Epithelial cell of prostate (primary cell): ENCODE measurements around the gene CDK2.
"Not testable (repeated sequence)": the region's sequence is repeated elsewhere in the genome, so short reads cannot be mapped to it uniquely, and the experiment has no call there.

Experiments
- DNase-seq: peaks from one replicate; pipeline ENCODE4 v3.0.0-alpha.2; 2011; ENCODE audit warnings: low read depth, low spot score
- H3K27ac ChIP-seq: fragments of 450-650 bp; 2 replicates; pipeline ENCODE4 v1.5.1; 2017; ENCODE audit warnings: mild to moderate bottlenecking

The CDK2 gene

DNA sequence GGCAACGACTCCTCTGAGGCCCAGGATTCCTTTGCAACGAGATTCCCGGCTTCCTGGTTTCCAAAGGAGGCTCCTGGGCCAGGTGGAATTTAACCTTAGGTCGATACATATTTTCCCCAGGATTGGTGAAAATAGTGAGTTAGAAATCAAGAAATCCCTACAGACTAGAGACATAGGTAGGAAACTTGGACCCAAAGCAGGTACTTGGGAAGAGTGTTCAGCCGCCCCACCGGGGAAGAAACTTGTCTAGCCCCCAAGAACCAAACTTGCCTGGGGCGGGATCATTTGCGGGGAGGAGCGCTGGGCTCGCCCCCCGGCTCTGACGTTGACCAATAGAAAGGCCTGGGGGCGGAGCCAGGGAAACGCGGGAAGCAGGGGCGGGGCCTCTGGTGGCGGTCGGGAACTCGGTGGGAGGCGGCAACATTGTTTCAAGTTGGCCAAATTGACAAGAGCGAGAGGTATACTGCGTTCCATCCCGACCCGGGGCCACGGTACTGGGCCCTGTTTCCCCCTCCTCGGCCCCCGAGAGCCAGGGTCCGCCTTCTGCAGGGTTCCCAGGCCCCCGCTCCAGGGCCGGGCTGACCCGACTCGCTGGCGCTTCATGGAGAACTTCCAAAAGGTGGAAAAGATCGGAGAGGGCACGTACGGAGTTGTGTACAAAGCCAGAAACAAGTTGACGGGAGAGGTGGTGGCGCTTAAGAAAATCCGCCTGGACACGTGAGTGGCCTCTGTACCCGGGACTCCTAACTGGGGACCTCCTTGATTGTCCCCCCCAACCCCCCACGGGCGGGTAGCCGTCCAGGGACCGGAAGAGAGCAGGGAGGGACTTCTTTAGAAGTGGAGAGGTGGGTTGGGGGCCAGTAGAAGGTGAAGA is at the start of gene CDK2:
CDK2 (plus strand) TSS at position 423 of the 874 bp plus-strand sequence; CDS start at position 602, 179 bp downstream.
- no peak for DNase-seq
- peak within 1 kb of the TSS; percentile 47 for H3K27ac ChIP-seq

DNA sequence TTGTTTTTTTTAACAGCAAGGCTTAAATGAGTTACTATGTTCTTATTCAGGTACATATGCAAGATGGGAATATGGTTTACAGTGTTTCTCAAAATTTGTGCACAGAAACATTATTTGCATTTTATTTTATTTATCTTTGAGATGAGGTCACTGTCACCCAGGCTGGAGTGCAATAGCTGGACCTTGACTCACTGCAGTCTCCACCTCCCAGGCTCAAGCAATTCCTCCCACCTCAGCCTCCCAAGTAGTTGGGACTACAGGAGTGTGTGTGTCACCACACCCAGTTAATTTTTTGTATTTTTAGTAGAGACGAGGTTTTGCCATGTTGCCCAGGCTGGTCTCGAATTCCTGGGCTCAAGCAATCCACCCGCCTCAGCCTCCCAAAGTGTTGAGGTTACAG is 47.6 kb upstream of the CDK2 start:
- not testable (repeated sequence) for DNase-seq
- H3K27ac ChIP-seq: peak overlapping the region; percentile 38

DNA sequence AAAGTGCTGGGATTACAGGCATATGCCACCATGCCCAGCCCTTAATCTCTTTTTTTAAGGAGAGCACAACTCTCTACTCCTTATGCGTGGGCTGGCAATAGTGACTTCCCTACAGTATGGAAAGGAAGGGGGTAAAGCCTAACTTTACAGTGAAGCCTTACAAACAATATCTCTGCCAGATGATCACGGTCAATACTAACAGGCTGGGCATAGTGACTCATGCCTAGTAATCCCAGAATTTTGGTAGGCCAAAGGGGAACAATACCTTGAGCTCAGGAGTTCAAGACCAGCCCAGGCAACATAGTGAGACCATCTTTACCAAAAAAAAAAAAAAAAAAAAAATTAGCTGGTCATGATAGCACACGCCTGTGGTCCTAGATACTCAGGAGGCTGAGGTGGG is 44.5 kb upstream of the CDK2 start:
- no peak overlapping the region for H3K27ac ChIP-seq
- no peak for DNase-seq

DNA sequence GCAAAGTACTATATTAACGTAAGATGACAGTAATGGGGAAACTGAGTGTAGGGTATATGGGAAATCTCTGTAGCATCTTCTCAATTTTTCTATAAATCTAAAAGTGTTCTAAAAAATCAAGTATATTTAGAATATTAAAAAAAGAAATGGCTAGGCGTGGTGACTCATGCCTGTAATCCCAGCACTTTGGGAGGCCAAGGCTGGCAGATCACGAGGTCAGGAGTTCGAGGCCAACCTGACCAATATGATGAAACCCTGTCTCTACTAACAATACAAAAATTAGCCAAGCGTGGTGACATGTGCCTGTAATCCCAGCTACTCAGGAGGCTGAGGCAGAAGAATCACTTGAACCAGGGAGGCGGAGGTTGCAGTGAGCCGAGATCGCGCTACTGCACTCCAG is 43.0 kb upstream of the CDK2 start:
- not testable (repeated sequence) for H3K27ac ChIP-seq, DNase-seq

DNA sequence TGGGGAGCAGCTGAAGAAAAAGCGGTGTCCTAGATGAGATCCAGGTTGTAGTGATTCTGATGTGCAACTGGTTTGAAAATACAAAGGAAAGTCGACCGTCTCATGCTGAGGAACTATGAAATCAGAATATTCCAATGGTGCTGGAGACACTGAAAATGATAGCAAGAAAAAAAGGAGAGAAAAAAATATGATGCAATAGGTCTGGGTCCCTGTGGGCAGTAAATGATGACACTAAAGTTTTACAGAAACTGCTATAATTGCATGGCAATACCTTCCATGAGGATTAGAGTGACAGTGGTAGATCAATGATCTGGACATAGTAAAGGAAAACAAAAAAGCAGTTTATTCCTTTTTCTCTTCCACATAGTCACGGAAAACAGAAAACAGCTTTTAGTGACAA is 41.3 kb upstream of the CDK2 start:
- H3K27ac ChIP-seq: peak overlapping the region; percentile 99
- DNase-seq: no peak

DNA sequence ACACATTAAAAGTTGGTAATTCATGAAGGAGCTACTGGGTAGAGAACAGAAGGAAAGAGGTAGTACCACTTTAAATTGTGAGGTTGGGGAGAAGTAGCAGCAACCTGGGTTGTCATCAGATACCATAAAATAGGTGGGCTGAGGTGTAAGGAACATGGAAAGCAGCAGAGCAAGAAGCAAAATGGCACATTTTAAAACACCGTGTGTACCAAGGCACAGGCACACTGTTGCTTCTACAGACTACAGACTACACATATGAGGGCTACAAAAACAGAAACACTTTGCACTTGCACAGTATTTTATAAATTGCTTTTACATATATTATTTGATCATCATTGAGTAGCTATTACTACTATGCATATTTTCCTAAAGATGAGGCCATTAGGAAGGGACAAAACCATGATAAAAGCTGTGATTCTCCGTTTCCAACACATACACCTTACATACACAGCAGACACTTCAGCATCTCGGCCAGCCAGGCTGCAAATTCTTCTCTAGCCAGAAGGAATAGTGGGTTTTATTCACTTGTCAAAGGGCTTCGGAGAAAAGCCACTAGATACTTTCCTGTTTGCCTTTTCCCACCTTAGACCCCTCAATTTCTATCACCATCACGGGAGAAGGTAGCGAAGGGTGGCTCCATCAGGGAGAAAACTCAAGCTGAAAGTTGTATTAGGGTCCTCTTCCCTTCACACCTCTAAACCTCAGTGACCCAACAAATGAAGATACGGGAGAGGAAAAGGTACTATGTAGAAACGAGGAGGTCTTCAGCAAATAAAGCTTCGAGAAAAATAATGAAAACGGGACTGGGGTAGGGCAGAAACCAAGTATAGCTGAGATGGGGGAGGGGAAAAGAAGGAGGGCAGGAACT is 40.5 kb upstream of the CDK2 start:
- DNase-seq: no peak
- peak overlapping the region; percentile 99 for H3K27ac ChIP-seq

DNA sequence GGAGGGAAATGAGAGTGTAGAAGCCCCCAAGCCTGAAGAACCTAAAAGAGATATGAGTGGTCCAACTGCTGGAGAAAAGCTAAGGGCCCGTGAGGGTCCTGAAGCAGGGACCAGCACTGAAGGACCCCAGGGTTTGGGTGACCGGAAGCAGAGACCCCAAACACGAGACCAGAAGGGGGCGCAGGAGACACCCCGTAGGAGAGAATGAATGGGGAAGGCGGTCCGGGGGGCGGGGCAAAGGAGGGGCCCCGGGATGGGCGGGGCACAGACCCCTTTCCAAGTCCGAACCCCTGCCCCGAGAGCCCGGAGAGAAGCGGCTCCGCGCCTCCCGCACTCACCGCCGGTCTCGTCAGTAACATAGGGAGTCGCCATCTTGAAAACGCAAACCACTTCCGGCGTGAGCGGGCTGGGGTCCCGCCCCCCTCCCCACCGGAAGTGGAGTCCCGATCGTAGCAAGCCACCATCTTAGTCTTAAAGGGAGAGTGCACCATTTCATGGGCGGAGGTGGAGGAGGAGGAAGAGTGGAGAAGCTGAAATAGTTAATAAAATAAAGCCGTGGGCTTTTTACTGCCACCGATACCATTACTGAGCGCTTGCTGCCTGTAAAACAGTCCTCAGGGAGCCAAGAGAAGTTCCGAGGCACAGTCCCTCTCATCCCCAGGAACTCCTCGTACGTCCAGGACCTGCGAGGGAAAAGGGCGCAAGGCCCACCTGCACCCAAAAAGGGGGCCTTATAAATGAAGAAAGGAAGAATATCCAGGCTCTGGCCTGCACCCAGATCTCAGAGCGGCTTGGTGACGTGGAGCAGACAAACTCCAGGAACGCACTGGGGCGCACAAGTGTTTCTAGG is 39.7 kb upstream of the CDK2 start:
- H3K27ac ChIP-seq: peak overlapping the region; percentile 99

DNA sequence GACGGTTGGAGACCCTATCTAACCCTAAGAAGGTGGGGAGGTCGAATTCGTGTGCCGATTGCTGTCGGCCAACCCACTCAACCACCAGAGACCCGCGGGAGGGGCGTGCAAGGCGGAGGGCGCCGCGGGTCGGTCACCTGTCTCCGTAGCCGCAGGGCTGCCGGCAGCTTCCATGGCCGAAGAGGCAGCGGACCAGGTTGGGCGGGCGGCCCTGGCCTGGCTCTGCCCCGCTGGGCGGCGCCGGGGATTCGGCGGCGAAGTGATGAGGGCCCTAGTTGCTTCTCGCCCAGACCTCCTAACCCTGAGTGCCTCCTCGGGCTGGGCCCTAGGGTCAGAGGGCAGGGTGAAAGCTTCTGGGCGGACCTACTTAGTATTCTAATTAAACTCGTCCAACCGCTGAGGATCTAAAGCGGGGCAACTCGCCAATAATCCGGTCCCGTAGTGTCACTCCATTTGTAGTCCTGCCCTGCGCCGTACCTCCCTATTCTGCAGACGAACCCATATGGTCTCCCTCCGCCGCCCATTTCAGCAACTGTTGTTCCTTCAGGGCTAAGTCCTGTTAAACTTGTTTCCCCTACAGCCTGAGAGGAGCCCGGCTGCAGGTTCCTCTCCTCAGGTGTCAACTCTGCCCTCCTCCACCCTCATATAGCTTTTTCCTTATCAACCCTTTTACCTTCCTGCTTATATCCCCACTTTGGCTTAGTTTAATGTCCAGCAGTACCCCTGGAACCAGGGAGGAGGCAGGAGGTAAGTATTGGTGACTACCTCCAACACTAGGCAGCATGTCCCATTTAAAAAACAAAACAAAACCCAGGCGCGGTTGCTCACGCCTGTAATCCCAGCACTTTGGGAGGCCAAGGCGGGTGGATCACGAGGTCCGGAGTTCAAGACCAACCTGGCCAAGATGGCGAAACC is 38.8 kb upstream of the CDK2 start, which contains the start of gene PYM1:
PYM1 (minus strand) TSS at position 307 of the 915 bp plus-strand sequence; CDS start at position 174, 133 bp downstream.
- H3K27ac ChIP-seq: peak within 1 kb of the TSS; percentile 99
- DNase-seq: no peak

More for the DNA sequence above, 39.7 kb upstream of the CDK2 start:
- no peak for DNase-seq

DNA sequence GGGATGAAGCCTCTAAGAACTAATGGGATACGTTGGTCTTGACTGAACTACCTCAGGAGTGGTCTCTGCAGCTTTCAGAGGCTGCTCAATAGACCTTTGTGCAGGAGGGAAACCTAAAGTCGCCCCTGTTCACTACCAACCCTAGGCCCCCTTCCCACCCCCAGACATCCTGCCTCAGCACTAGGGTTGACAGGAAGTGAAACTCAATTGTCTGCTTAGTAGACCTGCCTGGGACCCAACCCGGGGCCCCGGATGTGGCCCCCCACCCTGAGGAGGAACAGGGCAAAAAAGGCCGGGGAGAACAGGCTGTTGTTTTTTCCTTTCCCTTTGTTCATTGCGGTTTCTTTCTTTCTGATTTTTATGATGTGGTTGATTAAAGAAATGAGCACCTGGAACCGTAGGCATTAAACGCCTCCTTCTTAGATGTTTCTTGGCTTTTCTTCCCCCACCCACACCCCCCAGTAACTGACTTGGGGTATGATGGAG is 37.3 kb upstream of the CDK2 start:
- DNase-seq: no peak
- H3K27ac ChIP-seq: peak overlapping the region; percentile 99

DNA sequence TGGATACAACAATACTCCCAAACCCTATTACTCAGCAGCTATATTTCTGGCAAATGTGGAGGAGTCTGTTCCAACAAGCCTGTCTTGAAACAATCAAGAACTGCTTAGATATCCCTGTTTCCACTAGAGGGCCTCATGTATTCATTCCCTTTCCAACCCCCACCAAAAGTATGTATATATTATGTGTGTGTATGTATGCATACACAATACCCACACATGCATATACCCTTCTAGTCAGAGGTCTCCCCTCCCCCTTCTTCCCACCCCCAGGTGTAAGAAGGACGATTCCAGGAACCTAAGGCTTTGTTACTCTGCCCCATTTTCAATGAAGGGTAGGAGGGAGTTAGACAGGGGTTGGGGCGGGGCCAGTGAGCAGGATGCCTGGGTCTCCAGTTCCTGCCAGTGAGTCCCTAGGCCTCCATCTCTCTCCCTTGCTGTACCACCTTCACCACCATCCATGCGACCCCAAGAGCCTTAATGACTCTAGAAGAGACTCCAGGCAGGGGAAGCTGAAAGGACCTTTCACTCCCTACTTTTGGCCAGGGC is 35.8 kb upstream of the CDK2 start, which contains the start of gene DGKA:
DGKA (plus strand) TSS at position 392 of the 546 bp plus-strand sequence. CDS start 5,342 bp downstream, outside the sequence.
- DNase-seq: peak; percentile 64
- H3K27ac ChIP-seq: peak within 1 kb of the TSS; percentile 99

DNA sequence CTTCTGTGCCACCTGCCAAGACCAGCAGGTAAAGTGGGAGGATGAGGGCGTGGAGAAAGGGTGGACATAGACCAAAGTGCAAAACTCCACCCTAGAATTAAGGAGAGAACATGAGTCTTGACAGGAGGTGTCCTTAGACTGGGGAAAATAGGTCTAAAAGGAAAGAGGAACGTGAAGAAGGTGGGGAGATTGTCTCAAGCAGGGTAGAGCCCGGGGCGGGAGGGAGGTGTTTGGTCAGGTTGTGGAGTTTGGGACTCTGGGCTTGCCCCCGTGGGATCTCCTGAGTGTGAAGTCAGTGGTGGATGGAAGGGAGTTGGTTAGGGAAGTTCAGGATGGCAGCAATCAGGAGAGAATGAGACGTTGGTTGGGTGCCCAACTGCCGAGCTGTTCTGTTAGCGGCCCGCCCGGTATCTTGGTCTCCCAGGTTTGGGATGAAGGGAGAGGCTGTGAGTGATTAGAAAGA is 35.3 kb upstream of the CDK2 start:
- no peak for DNase-seq
- H3K27ac ChIP-seq: peak overlapping the region; percentile 99

DNA sequence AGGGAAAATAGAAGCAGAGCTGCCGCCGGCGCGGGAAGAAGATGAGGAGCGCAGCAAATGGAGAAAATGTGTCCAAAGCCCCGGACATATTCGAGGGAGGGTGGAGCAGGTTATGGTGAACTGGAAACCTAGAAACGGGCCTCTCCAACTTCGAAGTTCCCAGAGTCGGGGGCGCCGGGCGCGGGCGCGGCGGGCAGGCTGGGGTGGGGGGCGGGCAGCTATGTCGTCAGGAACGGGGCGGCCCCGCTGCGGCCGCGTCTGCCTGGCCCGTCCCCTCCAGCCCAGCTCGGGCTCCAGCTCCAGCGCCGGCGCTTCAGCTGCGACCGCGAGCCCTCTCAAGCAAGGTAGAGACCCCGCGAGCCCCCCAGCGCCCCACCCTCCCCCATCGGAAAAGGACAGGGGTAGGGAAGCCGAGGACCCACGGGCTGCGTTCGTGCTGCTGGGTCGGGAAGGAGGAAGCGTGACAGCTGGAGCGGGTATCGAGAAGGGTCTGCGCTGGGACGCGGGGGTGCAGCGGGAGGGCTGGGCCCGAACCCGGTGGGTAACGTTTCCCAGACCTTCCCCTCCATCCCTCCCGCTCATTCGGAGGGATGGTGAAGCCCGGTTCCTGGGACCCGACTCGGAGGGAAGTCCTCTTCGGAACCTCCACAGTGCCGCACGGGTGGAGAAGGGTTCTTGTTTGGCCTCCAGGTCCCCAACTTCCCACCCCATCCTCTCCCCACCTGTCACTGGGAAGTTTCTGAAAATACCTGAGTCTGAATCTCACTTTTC is 34.7 kb upstream of the CDK2 start:
- peak overlapping the region; percentile 99 for H3K27ac ChIP-seq
- DNase-seq: no peak

DNA sequence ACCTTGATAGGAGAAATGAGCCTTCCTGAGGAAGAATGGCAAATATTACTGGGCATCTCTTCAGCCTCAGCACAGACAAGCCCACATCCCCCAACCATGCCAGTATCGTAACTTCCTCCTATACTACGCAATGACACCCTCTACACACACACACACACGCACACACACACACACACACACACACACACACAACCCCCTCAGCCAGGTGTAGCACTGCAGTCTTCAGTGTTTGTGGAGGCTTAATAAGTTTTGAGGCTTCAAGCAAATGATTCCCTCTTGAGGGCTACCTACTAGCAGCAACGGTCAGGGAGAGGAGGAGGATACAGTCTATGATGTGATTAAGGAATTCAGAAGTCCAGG is 34.1 kb upstream of the CDK2 start:
- no peak for DNase-seq
- H3K27ac ChIP-seq: peak overlapping the region; percentile 99

DNA sequence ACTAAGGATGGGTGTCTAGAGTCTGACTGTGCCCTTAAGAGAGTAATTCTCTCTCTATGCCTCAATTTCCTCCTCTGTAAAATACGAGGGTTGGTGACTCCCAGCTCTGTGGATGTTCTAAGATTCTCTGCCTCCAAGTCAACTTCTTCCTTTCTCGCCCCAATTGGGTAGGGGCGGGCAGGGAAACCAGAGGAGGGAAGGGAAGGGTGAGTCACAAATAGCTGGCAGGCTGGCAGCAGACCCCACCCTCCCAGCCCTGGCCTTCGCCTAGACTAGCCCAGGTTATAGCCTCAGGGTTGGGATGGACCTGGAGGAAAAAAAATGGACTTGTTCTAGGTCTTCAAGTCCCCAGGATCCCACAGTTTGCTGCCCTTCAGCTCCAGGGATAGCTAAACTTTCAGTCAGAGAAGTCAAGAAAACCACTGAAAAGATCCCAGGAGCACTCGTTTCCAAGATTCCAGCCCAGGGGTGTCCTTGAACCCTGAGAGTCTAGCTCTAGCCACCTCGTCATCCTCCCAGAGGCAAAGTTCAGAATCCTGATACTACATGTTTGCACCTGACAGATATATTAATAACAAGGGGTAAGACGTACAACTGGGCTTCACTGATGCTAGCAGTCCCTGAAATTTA is 33.3 kb upstream of the CDK2 start:
- DNase-seq: peak; percentile 88
- peak overlapping the region; percentile 99 for H3K27ac ChIP-seq

DNA sequence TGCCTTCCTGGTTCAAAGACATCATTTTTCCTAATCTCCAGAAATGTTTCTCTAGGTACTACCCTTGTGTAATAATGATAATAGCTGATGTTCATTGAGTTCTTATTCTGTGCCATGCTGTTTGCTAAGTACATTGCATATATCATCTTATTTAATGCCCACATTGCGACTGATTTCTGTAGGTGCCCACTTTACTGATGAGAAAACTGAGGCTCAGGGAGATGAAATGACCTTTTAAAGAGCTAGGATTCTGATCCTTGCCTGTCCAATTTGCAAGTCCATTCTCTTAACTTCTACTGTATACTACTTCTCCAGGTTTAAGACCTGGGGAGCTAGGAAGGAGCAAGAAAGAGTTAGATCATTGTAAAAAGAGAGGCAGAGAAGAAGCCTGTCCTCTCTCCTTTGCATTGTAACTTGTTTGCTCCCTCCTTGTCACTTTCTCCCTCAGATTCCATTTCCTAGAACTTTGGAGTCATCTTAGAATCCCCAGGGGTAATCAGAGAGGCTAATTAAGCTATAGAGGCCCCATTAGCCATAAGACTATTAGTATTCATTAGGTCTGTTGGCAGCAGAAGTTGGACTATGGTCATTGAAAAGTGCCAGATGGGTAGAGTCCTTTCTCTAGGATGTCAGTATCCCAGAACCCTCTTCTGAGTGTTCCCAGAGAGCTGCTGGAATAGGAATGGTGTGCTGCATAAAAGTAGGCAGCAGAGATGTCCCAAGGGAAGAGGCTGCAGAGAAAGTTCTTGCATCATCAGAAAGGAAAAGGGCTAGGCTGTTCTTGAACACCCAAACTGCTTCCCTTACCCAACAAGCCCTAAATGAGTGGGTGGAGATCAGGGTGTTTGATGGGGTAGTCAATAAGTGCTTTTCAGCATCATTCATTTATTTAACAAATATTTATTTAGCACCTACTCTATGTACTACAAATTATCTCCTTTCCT is 32.6 kb upstream of the CDK2 start:
- no peak for DNase-seq

DNA sequence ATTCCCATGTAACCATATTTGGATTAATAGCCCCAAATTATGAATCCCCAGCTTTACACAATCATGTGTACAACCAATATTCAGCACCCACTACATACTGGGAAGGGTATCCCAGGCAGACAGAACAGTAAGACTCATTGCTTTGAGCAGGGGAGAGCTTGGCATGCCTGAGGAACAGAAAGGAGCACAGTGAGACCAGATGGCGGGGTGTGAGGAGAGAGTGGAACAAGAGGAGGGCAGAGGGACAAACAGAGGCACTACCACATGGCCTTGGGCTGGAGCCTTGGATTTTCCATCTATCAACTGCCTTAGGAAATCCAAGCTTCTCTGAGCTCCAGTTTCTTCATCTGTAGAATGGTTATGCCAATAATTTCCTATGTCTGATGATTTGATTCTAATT is 31.9 kb upstream of the CDK2 start:
- peak overlapping the region; percentile 99 for H3K27ac ChIP-seq
- no peak for DNase-seq

More for the DNA sequence above, 32.6 kb upstream of the CDK2 start:
- H3K27ac ChIP-seq: peak overlapping the region; percentile 99
